ENCODE results near the gene PCDH10.

The PCDH10 gene

DNA sequence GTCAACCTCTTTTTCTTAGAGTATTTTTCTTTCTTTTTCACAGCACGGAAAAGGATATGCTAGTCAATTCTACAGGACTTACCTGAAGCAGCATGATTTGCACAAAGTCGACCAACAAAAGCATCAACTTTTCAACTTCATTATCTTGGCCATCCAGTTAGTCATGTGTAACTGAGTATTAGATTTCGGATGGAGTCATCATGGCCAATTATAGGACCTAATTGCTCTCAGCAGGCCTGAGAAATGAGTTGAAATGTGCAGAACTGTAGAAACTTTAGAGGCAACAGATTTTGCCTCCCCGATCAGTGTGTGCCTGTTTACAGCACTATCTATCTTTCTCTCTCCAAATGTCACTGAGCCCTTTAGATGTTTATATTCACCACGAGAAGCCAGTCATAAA lies 41.0 kb downstream of the PCDH10 start:
- no peak for TF ChIP-seq TEAD4 (IDR thresholded peaks at IDR 0.05)
- TF ChIP-seq ZBTB7A (IDR thresholded peaks at IDR 0.05; ENCODE audit: low read depth): no peak
- TF ChIP-seq TAF1 (IDR thresholded peaks at IDR 0.05; ENCODE audit: low read depth): no peak
- no peak for TF ChIP-seq EGR1 (IDR thresholded peaks at IDR 0.05)
- TF ChIP-seq, protein P1, sequence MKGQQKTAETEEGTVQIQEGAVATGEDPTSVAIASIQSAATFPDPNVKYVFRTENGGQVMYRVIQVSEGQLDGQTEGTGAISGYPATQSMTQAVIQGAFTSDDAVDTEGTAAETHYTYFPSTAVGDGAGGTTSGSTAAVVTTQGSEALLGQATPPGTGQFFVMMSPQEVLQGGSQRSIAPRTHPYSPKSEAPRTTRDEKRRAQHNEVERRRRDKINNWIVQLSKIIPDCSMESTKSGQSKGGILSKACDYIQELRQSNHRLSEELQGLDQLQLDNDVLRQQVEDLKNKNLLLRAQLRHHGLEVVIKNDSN (IDR thresholded peaks at IDR 0.05): no peak
- TF ChIP-seq REST (IDR thresholded peaks at IDR 0.05; ENCODE audit: low read depth): no peak
- TF ChIP-seq TCF12 (IDR thresholded peaks at IDR 0.05; ENCODE audit: low read depth): no peak
- TF ChIP-seq, protein P2, sequence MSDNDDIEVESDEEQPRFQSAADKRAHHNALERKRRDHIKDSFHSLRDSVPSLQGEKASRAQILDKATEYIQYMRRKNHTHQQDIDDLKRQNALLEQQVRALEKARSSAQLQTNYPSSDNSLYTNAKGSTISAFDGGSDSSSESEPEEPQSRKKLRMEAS (IDR thresholded peaks at IDR 0.05): no peak
- TF ChIP-seq YY1 (IDR thresholded peaks at IDR 0.05; ENCODE audit: low read depth): no peak
- no peak for TF ChIP-seq CREB1 (IDR thresholded peaks at IDR 0.05; ENCODE audit: low read depth)
- no peak for TF ChIP-seq RAD21 (IDR thresholded peaks at IDR 0.05; ENCODE audit: low read depth)
- TF ChIP-seq NFIC (IDR thresholded peaks at IDR 0.05): no peak
- TF ChIP-seq CEBPB (IDR thresholded peaks at IDR 0.05): no peak

- TF ChIP-seq, protein P2 (IDR thresholded peaks at IDR 0.05): no peak
- TF ChIP-seq TCF12 (IDR thresholded peaks at IDR 0.05; ENCODE audit: low read depth) (no peak), EP300 (IDR thresholded peaks at IDR 0.05; ENCODE audit: borderline replicate concordance) (no peak), FOXM1 (IDR thresholded peaks at IDR 0.05; ENCODE audit: borderline replicate concordance, low read depth) (no peak), EGR1 (IDR thresholded peaks at IDR 0.05) (no peak), TAF1 (IDR thresholded peaks at IDR 0.05; ENCODE audit: low read depth) (no peak), CREB1 (IDR thresholded peaks at IDR 0.05; ENCODE audit: low read depth) (no peak)
Measured at GRCh38 chr4:133208694-133209285, 59.7 kb downstream of the PCDH10 start.

GRCh38 chr4:133233922-133234321 lies 84.8 kb downstream of the PCDH10 start:
- TF ChIP-seq CEBPB (IDR thresholded peaks at IDR 0.05) (no peak), FOXM1 (IDR thresholded peaks at IDR 0.05; ENCODE audit: borderline replicate concordance, low read depth) (no peak), CREB1 (IDR thresholded peaks at IDR 0.05; ENCODE audit: low read depth) (no peak), YY1 (IDR thresholded peaks at IDR 0.05; ENCODE audit: low read depth) (no peak), TAF1 (IDR thresholded peaks at IDR 0.05; ENCODE audit: low read depth) (no peak), TEAD4 (IDR thresholded peaks at IDR 0.05) (no peak), RAD21 (IDR thresholded peaks at IDR 0.05; ENCODE audit: low read depth) (no peak), ZBTB7A (IDR thresholded peaks at IDR 0.05; ENCODE audit: low read depth) (no peak), NFIC (IDR thresholded peaks at IDR 0.05) (no peak), EP300 (IDR thresholded peaks at IDR 0.05; ENCODE audit: borderline replicate concordance) (no peak), EGR1 (IDR thresholded peaks at IDR 0.05) (no peak), TCF12 (IDR thresholded peaks at IDR 0.05; ENCODE audit: low read depth) (no peak), REST (IDR thresholded peaks at IDR 0.05; ENCODE audit: low read depth) (no peak)
- TF ChIP-seq, protein P1 (IDR thresholded peaks at IDR 0.05): no peak
- TF ChIP-seq, protein P2 (IDR thresholded peaks at IDR 0.05): no peak

Data from Ishikawa (cell line).